Kidney (tissue), 14 donors: ENCODE data around the gene HTR6. TPM values are rescaled to one million over a fixed set of nuclear protein-coding genes. Genes with fewer than 3 reads are reported as not detected.

Source experiments
- DNase-seq, 5 donors: peaks; one replicate each; pipeline ENCODE4 v3.0.0-alpha.2; 2013 to 2020
- FAIRE-seq: peaks from 2 replicates; lab custom pipeline; 2012; peaks lifted over from hg19 to GRCh38; lab: Jason Lieb, UNC
- H3K27ac ChIP-seq, 2 donors: one replicate each; pipeline ENCODE4 v1.7.0; 2013; ENCODE audit warnings: low read depth in 2 of 2, low read length in 2 of 2, inconsistent platforms in 1 of 2
- H3K27me3 ChIP-seq: one replicate; pipeline ENCODE4 v1.7.1; 2013; ENCODE audit warnings: low read length, inconsistent platforms; ENCODE audit not compliant: control insufficient read depth, insufficient read depth
- H3K36me3 ChIP-seq, 3 donors: one replicate each; pipeline versions ENCODE4 v1.7.0 to v1.7.1; 2013; ENCODE audit warnings: low read length in 3 of 3, control low read depth in 1 of 3, inconsistent platforms in 1 of 3; ENCODE audit not compliant: insufficient read depth in 3 of 3, control insufficient read depth in 2 of 3
- H3K4me1 ChIP-seq, 3 donors: one replicate each; pipeline versions ENCODE4 v1.7.0 to v1.7.1; 2013; ENCODE audit warnings: low read length in 3 of 3, inconsistent platforms in 1 of 3, low read depth in 1 of 3; ENCODE audit not compliant: control insufficient read depth in 2 of 3, insufficient read depth in 2 of 3
- H3K4me3 ChIP-seq, 3 donors: one replicate each; pipeline versions ENCODE4 v1.7.0 to v1.8.1; 2013; ENCODE audit warnings: low read length in 3 of 3, control low read depth in 1 of 3, inconsistent platforms in 1 of 3
- H3K9ac ChIP-seq, 3 donors: one replicate each; pipeline versions ENCODE4 v1.7.0 to v1.7.1; 2013; ENCODE audit warnings: low read length in 3 of 3, control low read depth in 1 of 3, inconsistent platforms in 1 of 3
- H3K9me3 ChIP-seq, 3 donors: one replicate each; pipeline versions ENCODE4 v1.7.0 to v1.7.1; 2013; ENCODE audit warnings: low read length in 3 of 3, control low read depth in 1 of 3, inconsistent platforms in 1 of 3; ENCODE audit not compliant: control insufficient read depth in 2 of 3, insufficient read depth in 1 of 3
- CTCF ChIP-seq: IDR thresholded peaks from 3 replicates; pipeline ENCODE4 v1.5.1; 2012; ENCODE audit warnings: mild to moderate bottlenecking, moderate library complexity, borderline replicate concordance; ENCODE audit not compliant: insufficient read depth; ENCODE audit errors: extremely low read depth
- intact Hi-C: fragments of 100-400 bp; cut with DNase I; formaldehyde crosslinking; loops from one replicate; pipeline ENCODE4 v1.11.1; 2022
- polyA plus RNA-seq: library from polyadenylated mRNA; stranded (reverse); fragments of 350-450 nt; fragmentation: Illumina TruSeq; extraction: RNeasy Lipid Tissue Mini Kit (QIAGEN cat#74804); gene quantifications from one replicate; pipeline ENCODE4 v1.2.3, GENCODE V29; 2014; ENCODE audit warnings: low read depth, low replicate concordance; ENCODE audit not compliant: insufficient read depth
- total RNA-seq: library from RNA; stranded (reverse); fragmentation: NEBNext Ultra II Directional; extraction: Animal tissue kit (Norgen Biotek cat#: 25700); gene quantifications from one replicate; pipeline ENCODE4 v1.2.1, GENCODE V29; 2021
- donor health status: control.
- donor health status: control.
- donor health status: control.
- donor health status: control.
- donor health status: control.
- donor health status: DM: yes; HTN: yes; CAD: no.
- donor health status: Normal renal cell carcinoma (clear cell type).

Gene HTR6
- total and polyA plus RNA-seq, 2 donors from 2014 or later: not detected

GRCh38 chr1:19665496-19666465, 1.1 kb downstream of the HTR6 start:
- H3K9me3 ChIP-seq: no peaks in the 10 kb centered on the region
- H3K4me1 ChIP-seq: no peaks in the 10 kb centered on the region
- no peak overlapping the region for H3K27ac ChIP-seq
- H3K27me3 ChIP-seq: peaks cover 6% of the 10 kb centered on the region
- no peak overlapping the region for H3K9ac ChIP-seq
- H3K4me3 ChIP-seq: no peak overlapping the region
- FAIRE-seq (no peak), DNase-seq (peak in 1 of 5 donors; percentile 59)
- no peak for TF ChIP-seq CTCF
- H3K36me3 ChIP-seq: no peaks in the 10 kb centered on the region
- intact Hi-C loops: no loop called here

GRCh38 chr1:19668888-19669287, 4.2 kb downstream of the HTR6 start:
- FAIRE-seq (no peak), DNase-seq (no peak)
- no peaks in the 10 kb centered on the region for H3K4me1 ChIP-seq
- intact Hi-C loops: no loop called here
- H3K27me3 ChIP-seq: peaks cover 6% of the 10 kb centered on the region
- no peak overlapping the region for H3K27ac ChIP-seq
- no peaks in the 10 kb centered on the region for H3K36me3 ChIP-seq
- TF ChIP-seq CTCF: no peak
- no peaks in the 10 kb centered on the region for H3K9me3 ChIP-seq
- H3K9ac ChIP-seq: no peak overlapping the region
- H3K4me3 ChIP-seq: no peak overlapping the region

GRCh38 chr1:19670787-19671186, 6.1 kb downstream of the HTR6 start:
- no peaks in the 10 kb centered on the region for H3K9me3 ChIP-seq
- FAIRE-seq (no peak), DNase-seq (no peak)
- H3K4me3 ChIP-seq: no peak overlapping the region
- H3K36me3 ChIP-seq: no peaks in the 10 kb centered on the region
- intact Hi-C loops: no loop called here
- H3K4me1 ChIP-seq: no peaks in the 10 kb centered on the region
- H3K27ac ChIP-seq: no peak overlapping the region
- no peaks in the 10 kb centered on the region for H3K27me3 ChIP-seq
- TF ChIP-seq CTCF: no peak
- H3K9ac ChIP-seq: no peak overlapping the region
